ENCODE data around the gene BCAR3. TPM values are rescaled to one million over a fixed set of nuclear protein-coding genes. Genes with fewer than 3 reads are reported as not detected.

The BCAR3 gene
- total RNA-seq, 1 donor from 2014 or later: 16.8 TPM

- DNase-seq (ENCODE audit: low spot score) (no peak), ATAC-seq (peak; percentile 59)
These were observed 97.2 kb downstream of the BCAR3 start for GRCh38 chr1:93584261-93585003.

DNA sequence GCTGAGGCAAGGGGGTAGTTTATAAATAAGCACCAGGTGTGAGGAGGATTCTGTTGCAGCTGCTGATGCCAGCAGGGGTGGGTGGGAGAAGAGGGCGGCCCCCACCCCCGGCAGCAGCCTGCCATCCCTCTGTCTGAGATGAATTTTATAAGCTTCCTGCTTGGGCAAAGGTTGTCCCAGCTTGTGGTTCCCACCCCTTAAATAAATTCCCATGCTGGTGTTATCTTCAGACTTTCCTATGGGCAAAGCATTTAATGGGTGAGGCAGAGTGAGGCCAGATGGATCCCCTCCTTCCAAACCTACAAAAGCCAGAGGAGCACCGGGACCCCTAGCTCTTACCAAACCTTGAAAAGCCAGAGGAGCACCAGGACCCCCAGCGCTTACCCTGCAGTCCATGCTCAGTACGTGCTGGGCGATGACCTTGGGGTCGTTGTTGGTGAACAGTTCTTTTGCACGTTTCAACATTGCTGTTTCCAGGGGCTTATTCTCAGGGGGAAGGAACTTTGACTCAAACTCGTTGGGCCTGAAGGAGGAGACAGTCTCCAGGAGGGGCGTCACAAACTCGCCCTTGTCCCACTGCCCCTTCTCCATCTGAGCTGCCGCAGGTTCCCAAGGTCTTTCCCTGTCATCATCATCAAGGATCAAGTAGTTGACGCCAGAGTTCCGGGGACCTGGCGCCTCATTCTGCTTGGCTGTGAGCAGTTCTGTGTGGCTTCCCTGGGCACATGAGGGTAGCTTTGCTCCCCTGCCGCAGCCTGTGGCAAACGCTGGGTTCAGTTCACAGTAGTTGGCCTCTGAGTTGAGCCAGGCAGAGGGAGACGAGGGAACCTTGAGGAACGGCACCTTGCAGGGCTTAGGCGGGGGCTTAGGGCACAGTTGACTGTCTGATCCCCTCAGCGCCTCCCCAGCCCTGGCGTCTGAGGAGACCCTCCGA is 99.5 kb downstream of the BCAR3 start:
- no peak for ATAC-seq
- no peak for DNase-seq (ENCODE audit: low spot score)

- DNase-seq (ENCODE audit: low spot score): no peak
- no peak for ATAC-seq
These were observed 101.7 kb downstream of the BCAR3 start for GRCh38 chr1:93579891-93580290.

DNA sequence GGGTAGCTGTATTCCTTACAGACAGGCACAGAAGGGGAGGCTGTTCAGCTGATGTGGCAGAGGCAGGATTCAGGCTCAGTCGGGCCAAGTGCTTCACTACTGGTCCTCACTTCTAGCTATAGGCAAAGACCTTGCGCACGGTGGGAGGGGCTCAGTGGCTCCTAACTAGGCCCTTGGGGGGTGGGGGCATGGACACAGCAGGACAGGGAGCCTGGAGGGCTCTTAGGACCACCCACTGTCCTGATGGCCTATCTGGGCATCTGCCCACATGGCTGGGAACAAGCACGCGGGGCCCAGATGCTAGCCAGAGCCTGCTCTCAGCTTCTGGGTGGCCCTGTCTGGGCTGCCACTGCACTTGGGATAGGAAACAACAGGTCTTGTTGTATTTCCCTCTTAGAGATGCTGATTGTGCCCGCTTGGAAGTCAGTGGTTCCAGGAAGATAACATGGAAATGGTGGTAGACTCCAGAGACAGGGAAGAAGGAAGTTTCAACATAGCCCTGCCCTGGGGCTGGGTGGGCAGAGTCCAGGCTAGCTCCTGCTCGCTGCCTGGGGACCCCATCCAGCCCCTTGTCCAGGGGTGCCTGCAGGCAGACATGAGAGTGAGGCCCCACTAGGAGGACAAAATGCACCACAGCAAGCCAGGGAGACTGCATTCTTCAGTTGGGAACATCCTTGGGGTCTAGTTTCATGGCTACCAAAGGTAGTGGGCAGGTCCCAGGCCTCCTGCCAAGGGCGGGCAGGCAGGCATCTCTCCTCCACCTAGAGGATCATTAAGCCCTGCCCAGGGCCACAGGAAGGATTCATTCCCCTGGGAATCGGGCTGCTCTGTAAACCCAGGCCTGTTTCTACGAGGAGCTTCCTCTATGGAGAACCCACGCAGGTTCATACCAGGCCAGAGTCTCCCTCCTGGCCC is 102.5 kb downstream of the BCAR3 start:
- no peak for ATAC-seq

GRCh38 chr1:93578433-93578830 is 103.2 kb downstream of the BCAR3 start:
- DNase-seq (ENCODE audit: low spot score) (no peak), ATAC-seq (no peak)

More for the DNA sequence above, 102.5 kb downstream of the BCAR3 start:
- DNase-seq (ENCODE audit: low spot score): no peak

- ATAC-seq: no peak
- no peak for DNase-seq (ENCODE audit: low spot score)
These were observed 103.9 kb downstream of the BCAR3 start for GRCh38 chr1:93577536-93578432.

DNA sequence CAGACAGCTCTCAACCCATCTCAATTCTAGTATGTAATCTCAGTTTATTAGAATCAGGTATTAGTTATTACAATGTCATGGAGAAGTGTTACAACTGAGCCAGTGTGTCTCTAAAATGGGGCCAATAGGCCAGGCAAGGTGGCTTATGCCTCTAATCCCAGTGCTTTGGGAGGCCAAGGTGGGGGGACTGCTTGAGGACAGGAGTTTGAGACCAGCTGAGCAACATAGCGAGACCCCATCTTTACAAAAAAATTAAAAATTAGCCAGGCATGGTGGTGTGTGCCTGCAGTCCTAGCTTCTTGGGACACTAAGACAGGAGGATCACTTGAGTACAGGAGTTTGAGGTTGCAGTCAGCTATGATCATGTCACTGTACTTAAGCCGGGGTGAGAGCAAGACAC is 104.9 kb downstream of the BCAR3 start:
- no peak for DNase-seq (ENCODE audit: low spot score)
- ATAC-seq: no peak

- DNase-seq (ENCODE audit: low spot score) (no peak), ATAC-seq (no peak)
These were observed 105.3 kb downstream of the BCAR3 start for GRCh38 chr1:93576346-93576745.

DNA sequence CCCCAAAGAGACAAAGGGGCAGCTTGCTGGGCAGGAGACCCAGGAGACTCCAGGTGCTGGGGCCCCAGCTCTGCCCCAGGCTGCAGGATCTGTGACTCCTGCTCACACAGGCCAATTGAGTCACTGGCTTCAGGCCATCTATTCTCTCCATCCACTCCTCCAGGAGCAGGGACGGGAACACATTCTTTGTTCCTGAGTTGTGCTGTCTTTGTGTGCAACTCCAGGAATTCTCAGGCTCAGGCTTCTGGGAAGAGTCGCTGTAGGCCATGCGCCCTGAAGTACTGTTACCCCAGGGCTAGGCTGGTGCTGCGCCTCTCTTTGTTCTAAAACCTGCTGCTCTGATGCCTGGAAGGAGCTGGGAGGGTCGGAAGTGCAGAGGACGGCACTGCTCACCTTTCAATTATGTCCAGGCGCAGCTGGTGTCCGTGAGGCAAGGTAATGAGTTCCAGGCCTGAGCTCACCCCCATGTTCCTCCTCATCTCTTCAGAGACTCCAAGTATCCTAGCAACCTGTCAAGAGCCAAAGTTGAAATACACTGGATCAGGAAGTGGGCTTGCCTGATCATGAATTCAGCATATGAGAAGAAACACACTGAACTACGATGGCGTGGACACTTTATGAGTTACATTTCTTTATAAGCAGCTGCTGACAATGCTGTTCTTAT is 105.9 kb downstream of the BCAR3 start:
- ATAC-seq (no peak), DNase-seq (ENCODE audit: low spot score) (no peak)

- ATAC-seq: no peak
- no peak for DNase-seq (ENCODE audit: low spot score)
These were observed 106.6 kb downstream of the BCAR3 start for GRCh38 chr1:93574991-93575390.

DNA sequence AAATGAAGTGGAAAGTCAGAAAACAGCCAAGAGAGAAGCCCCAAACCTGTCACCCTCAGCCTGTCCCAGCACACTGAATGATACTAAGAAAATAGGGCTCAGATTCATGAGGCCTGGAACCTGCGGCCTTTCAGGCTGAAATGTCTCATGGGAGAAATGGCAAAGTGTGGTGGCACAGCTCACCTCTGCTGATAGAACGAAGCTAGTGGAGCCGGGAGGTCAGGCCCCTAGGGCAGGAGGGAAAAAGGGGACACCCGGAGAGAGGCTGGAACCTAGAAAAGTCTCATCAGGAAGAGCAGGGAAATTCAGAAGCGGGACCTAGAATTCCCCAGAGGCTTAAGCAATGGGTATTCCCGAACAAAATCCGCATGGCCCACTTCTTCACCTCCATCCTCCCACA is 107.1 kb downstream of the BCAR3 start:
- DNase-seq (ENCODE audit: low spot score): no peak
- ATAC-seq: no peak

DNA sequence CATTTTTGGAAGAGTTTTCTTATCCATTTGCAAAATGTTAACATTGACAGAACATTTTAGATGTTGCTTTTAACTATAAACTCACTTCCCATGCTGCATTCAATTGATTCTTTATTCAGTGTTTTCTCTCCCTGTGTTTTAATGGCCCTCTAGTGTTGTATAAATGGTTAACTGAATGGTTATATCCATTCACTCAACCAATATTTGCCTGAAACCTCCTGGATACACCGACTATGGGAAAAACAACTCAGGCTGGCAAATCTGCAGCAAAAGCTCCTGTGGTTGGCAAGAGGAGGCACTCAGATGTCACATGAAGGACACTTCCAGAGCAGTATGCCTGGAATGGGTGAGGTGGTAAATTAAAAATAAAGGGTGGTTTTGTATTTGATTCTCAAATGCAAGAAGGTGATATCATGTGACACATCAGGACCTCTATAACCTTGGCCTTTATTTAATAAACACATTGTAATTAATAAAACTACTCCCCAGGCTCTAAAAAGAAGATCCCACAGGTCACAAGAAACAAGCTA is 107.6 kb downstream of the BCAR3 start:
- DNase-seq (ENCODE audit: low spot score) (no peak), ATAC-seq (no peak)

DNA sequence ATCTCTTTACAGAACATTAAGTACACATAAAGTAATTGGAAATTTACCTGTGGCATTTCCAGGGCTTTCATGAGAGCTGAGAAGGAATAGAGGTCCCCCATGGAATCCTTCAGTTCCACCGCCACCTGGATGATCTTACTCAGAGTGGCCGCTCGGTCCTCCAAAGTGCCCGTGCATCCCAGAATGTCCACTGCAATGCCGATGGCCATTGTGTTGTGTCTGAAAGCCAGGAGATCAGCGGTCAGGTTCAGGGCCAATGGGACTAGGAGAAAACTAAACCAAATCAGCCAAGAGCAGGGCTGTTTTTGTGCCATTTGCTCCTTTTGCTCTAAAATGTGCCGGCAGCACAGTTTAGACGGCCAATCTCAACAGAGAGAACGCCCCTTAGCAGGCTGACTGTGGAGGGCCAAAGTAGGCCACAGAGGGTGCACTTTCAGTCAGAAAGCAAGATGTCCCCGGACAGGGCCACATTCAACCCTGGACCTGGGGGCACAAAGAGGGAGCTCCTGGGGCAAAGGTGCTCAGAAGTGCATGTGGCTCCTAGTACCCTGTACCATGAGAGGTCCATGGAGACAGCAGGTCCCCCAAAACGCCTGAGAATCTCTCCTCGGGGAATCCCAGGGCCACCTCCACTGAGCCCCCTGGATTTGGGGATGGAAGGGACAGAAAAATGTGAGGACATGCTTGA is 109.9 kb downstream of the BCAR3 start:
- DNase-seq (ENCODE audit: low spot score): no peak

DNA sequence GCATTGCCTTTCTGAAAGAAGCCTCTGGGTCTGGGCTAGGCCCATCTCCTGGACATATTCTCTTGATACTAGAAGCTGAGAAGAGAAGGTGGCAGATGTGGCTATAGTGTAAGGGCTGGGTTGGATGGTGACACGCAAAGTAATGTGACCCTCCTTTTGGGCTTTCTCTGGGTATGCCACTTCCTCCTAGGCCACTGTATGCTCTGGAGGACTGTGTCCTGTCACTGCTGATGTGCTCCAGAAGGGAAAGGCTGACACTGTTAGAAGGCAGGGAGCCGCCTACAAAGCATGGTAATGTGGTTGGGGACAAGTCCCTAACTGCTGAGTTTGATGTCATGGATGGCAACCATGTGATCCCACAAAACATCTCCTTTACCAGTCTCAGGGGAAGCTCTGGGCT is 112.1 kb downstream of the BCAR3 start:
- DNase-seq (ENCODE audit: low spot score) (no peak), ATAC-seq (no peak)

More for the DNA sequence above, 109.9 kb downstream of the BCAR3 start:
- ATAC-seq: no peak

DNA sequence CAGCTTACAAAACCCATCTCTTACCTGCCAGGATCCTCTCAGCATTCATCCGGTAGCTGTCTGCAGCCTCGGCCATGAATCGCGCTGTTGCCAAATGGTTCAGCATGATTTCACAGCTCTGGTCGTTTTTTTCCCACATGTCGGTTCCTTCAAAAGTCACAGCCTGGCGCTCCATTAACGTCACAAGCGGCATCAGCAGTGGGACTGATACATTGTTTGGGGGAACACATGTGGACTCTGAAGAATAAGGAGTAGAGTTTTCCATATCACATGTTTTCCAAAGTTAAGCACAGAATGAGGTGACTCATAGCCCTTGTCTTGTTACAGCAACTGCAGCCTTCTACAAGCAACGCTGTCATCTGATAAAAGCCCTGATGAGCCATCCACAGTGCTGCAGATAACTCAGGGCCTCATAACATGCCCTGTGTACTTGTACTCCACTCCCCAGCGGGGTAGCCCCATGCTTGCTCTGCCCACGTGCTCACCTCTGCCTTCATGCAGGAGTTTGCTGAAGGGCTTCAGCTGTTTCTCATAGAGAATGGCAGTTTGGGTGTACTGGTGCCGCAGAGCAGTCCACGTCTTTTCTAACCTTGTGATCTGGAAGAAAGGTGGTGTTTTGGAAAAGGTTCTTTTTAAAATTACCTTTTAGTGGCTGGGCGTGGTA is 114.2 kb downstream of the BCAR3 start:
- ATAC-seq (no peak), DNase-seq (ENCODE audit: low spot score) (no peak)

- DNase-seq (ENCODE audit: low spot score) (no peak), ATAC-seq (no peak)
These were observed 115.4 kb downstream of the BCAR3 start for GRCh38 chr1:93566227-93566626.

GRCh38 chr1:93565496-93566206 is 116.0 kb downstream of the BCAR3 start:
- ATAC-seq (no peak), DNase-seq (ENCODE audit: low spot score) (no peak)
